ENCODE results near the gene IL13.
A peak's percentile ranks its signal among the peaks of the same experiment; 100 is the strongest.
"Not testable (repeated sequence)": the region's sequence is repeated elsewhere in the genome, so short reads cannot be mapped to it uniquely, and the experiment has no call there.

Gene IL13

DNA sequence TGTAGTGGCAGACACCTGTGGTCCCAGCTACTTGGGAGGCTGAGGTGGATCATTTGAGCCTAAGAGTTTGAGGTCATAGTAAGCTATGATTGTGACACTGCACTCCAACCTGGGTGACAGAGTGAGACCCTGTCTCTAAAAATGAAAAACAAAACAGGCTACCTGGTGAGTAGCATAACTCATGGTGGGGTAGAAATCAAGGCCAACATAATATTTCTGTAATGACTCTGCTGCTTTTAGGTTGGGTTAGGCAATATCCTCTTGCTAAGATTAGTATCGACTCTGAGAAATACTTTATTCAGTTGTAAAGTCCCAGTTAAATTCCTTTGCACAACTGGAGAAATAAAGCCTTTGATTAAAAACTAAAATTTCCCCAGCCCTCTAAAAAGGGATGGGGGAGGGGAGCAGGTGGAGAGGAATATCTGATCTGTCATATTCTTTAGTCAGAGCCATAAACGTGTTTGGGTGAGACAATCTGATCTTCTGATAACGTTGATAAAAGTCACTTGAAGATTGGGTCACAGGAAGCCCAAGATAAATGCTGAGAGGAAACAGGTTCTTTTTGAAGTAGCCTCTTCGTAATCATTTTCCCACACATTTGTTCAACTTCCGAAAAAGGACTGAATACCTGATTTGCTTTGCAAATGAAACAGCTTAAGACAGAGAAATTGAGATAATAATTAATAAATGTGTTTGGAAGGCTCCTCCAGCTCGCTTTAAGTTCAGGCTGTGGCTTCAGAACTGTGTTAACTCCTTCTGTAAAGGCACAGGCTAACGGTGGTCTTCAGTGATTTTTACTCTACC is 30.8 kb downstream of the IL13 start:
- no peak for DNase-seq (ENCODE audit: low spot score)

GRCh38 chr5:132689513-132689912 is 31.5 kb downstream of the IL13 start:
- no peak for DNase-seq (ENCODE audit: low spot score)

DNA sequence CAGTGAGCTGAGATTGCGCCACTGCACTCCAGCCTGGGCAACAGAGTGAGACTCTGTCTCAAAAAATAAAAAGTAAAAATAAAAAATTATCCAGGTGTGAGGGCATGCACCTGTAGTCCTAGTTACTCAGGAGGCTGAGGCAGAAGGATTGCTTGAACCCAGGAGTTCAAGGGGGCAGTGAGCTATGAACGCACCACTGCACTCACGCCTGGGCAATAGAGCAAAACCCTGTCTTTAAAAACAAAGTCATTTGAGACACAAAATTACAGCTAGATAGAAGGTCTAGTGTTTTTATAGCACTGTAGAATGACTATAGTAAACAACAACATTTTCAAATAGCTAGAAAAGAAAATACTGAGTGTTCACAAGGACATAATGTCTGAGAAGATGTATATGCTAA is 32.2 kb downstream of the IL13 start:
- DNase-seq (ENCODE audit: low spot score) = no peak

GRCh38 chr5:132691755-132692631 is 34.0 kb downstream of the IL13 start:
- not testable (repeated sequence) for DNase-seq (ENCODE audit: low spot score)

GRCh38 chr5:132692632-132692967 is 34.6 kb downstream of the IL13 start:
- DNase-seq (ENCODE audit: low spot score) = no peak

DNA sequence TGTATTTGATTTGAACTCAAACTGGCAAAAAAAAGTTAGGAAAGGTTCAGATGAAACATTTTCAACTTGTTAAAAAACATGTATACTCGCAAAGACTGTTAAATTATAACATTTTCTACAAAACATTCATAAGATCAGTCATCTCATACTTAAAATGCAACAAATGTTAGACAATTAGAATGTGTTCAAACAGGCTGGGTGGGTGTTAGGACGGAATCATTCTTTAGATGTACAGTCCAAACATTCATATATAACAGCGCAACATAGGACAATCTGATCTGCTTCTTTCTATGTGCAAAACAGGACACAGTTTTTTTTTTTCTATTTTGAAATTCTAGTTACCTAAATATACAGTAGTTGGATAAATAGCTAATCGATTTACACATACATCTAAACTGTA is 38.0 kb downstream of the IL13 start:
- DNase-seq (ENCODE audit: low spot score) = no peak

DNA sequence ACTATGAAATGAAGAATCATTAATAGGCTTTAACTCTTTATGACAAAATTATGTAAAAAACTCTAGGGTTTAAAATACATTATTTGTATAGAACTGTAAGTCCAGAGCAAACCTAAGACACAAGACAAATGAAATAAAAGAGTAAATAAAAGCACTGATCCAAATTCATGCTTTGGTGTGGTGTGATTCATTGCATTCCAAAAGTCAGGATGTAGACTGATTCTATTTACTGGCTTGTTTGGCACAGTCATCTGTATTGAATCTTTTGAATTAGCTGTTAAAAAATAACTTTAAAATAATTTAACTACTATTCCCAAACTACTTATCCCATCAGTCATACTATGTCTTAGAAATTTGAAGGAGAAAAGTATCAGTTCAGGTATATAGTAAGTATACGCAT is 46.9 kb downstream of the IL13 start:
- peak; percentile 25 for DNase-seq (ENCODE audit: low spot score)

DNA sequence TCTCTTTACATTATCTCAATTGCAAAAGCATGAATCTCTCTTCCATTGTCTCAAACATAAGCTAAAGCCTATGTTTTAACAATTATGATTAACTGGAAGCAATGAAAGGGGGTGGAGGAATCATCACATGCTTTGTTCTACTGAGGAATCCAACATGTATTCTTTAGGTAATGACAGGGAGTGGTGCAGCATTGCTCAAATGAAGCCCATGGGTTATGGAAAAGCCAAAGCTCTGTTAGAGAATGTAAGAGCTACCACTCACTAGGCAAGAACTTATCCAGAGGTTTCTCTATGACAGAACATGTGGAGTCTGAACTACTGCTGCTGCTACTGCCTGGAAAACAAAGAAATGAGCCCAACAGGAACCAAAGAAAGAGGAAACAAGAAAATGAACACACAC is 50.7 kb downstream of the IL13 start:
- no peak for DNase-seq (ENCODE audit: low spot score)
